ENCODE results near the gene ASTN1.

The ASTN1 gene

DNA sequence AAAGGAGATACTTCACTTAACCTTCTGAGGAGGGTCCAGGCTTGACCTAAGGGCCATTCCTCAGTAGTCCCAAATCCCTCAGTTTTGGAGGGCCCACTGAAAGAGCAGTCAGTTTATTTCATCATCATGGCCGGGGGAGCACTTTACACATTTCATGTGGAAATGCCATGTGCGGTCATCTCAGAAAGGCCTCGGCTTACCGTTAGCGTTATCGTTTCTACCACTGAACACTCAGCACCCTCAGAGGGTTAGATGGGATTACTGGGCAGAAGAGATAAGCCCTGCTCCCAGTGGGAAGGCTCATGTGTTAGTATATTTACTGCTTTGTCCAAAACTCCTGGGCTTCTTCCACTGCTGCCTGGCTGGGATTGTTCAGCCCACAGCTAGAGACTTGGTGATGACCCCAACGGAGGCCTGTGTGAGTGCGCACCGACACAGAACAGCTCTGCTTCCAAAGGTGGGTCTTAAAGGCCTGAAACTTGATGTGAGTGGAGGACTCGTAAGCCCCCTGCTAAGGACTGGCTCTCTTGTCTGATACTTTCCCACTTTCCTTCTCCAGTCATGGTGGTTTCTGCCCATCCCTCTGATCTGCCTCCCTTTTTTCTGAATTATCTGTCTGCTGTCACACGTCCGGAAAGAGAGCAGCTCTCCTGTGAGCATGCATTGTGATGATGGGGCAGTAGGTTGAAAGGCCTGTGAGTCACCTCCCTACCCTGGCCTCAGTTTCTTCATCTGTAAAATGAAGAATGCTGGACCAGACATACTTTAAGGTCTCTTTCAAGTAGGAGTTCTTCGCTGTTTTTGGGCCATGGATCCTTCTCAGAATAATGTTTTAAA, 284.5 kb downstream of the ASTN1 start:
- intact Hi-C loops (cut with micrococcal nuclease), result loop anchor here (2.0 kb wide), 1 partner anchor 321 kb away; no protein-coding TSS in a partner anchor
- Mint-ChIP-seq H3K4me3 (no peak overlapping the region), H3K36me3 (ENCODE audit: low read depth) (no peaks in the 10 kb centered on the region), H3K4me1 (ENCODE audit: low read depth) (no peaks in the 10 kb centered on the region), H3K27me3 (no peaks in the 10 kb centered on the region), H3K9me3 (no peaks in the 10 kb centered on the region), H3K27ac (no peak overlapping the region)

- H3K4me1 Mint-ChIP-seq (ENCODE audit: low read depth), result no peaks in the 10 kb centered on the region
- no peaks in the 10 kb centered on the region for H3K9me3 Mint-ChIP-seq
- no peaks in the 10 kb centered on the region for H3K36me3 Mint-ChIP-seq (ENCODE audit: low read depth)
- no peak overlapping the region for H3K27ac Mint-ChIP-seq
- intact Hi-C loops (cut with micrococcal nuclease), result no loop called here
- no peak overlapping the region for H3K4me3 Mint-ChIP-seq
- no peaks in the 10 kb centered on the region for H3K27me3 Mint-ChIP-seq
Observed at GRCh38 chr1:176878750-176879536, 285.6 kb downstream of the ASTN1 start.

GRCh38 chr1:176877557-176877956, 287.0 kb downstream of the ASTN1 start:
- Mint-ChIP-seq H3K36me3 (ENCODE audit: low read depth) (no peaks in the 10 kb centered on the region), H3K4me3 (no peak overlapping the region), H3K4me1 (ENCODE audit: low read depth) (no peaks in the 10 kb centered on the region), H3K27me3 (no peaks in the 10 kb centered on the region), H3K27ac (no peak overlapping the region), H3K9me3 (no peaks in the 10 kb centered on the region)
- intact Hi-C loops (cut with micrococcal nuclease), result no loop called here

DNA sequence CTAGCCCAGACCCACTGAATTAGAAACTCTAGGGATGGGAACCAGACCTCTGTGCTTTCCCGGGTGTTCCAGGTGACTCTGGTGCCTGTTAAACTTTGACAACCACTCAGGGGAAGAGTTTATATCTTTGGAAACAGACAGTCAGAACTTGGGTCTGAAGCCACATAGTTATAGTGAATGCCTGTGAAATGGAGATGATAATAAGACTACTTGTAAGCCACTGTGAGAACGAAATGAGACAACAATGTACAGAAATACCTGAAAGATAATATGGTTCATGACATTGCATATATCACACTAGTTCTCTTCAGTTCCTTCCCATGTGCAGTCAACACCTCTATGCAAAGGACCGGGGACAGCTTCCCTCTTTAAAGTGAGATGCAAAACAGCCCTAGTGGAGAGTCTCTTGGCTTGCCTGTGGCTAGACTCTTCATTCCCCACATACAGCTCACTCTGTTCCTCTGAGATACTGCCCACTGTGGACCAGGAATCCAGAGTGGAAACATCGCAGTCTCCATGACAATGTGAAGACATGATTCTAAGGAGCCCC, 287.5 kb downstream of the ASTN1 start:
- Mint-ChIP-seq H3K27ac (no peak overlapping the region), H3K36me3 (ENCODE audit: low read depth) (no peaks in the 10 kb centered on the region), H3K4me3 (no peak overlapping the region), H3K4me1 (ENCODE audit: low read depth) (no peaks in the 10 kb centered on the region), H3K9me3 (no peaks in the 10 kb centered on the region), H3K27me3 (no peaks in the 10 kb centered on the region)
- intact Hi-C loops (cut with micrococcal nuclease), result no loop called here

- Mint-ChIP-seq H3K9me3 (no peaks in the 10 kb centered on the region), H3K27ac (no peak overlapping the region), H3K4me3 (no peak overlapping the region), H3K27me3 (no peaks in the 10 kb centered on the region), H3K36me3 (ENCODE audit: low read depth) (no peaks in the 10 kb centered on the region), H3K4me1 (ENCODE audit: low read depth) (no peaks in the 10 kb centered on the region)
- intact Hi-C loops (cut with micrococcal nuclease), result no loop called here
Observed at GRCh38 chr1:176869577-176869976, 294.9 kb downstream of the ASTN1 start.

DNA sequence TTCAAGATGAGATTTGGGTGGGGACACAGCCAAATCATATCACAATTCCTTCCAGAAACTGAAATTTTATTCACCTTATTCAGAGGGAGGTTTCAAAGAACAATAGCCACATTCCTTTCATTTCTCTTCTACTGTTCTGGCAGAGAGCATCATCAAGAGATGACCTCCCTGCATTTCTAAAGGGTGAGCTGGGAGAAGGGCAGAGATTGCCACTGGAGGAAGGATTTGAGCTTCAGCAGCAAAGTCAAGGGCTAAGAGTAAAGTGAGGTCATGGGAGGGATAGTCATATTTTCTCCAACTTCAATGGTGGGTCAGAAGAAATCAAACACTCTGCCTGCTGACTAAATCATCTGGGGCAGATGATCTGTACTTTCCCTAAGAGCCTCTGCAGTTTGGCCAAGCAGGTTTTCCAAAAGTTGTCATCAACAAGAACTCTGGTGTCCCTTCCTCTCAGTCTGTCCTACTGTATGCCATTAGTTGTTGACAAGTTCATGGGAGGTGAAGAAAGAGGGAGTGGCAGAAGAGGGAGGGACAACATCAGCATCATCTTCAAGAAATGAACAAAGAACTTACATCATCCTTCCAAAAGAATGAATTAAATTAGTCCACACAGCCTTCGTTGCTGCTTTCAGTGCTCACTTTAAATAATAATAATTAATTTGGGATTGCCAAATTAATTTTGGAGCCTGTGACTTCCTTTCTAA, 298.3 kb downstream of the ASTN1 start:
- intact Hi-C loops (cut with micrococcal nuclease), result no loop called here
- H3K4me3 Mint-ChIP-seq, result no peak overlapping the region
- no peaks in the 10 kb centered on the region for H3K4me1 Mint-ChIP-seq (ENCODE audit: low read depth)
- H3K9me3 Mint-ChIP-seq, result no peaks in the 10 kb centered on the region
- H3K27ac Mint-ChIP-seq, result no peak overlapping the region
- H3K36me3 Mint-ChIP-seq (ENCODE audit: low read depth), result no peaks in the 10 kb centered on the region
- H3K27me3 Mint-ChIP-seq, result no peaks in the 10 kb centered on the region

DNA sequence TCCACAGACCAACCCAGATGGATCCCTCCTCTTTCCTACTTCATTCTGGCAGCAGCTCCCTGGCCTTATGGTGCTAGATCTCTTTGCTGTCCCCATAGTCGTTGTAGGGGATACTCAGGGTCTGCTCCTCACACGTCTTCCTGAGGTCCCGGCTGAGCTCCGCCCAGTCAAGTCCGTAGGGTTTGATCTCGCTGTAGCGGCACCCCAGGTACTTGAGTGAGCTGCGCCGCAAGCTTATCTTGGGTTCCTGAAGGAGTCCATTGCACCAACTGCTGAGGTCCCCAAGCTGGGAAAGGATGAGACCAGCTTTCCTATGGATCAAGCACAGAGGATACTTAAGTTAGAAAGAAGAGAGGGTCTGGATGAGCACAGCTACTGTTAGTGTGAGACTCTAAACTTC, 300.3 kb downstream of the ASTN1 start:
- Mint-ChIP-seq H3K4me3 (no peak overlapping the region), H3K4me1 (ENCODE audit: low read depth) (no peaks in the 10 kb centered on the region), H3K9me3 (no peaks in the 10 kb centered on the region), H3K27ac (no peak overlapping the region), H3K36me3 (ENCODE audit: low read depth) (no peaks in the 10 kb centered on the region), H3K27me3 (no peaks in the 10 kb centered on the region)
- intact Hi-C loops (cut with micrococcal nuclease), result no loop called here

DNA sequence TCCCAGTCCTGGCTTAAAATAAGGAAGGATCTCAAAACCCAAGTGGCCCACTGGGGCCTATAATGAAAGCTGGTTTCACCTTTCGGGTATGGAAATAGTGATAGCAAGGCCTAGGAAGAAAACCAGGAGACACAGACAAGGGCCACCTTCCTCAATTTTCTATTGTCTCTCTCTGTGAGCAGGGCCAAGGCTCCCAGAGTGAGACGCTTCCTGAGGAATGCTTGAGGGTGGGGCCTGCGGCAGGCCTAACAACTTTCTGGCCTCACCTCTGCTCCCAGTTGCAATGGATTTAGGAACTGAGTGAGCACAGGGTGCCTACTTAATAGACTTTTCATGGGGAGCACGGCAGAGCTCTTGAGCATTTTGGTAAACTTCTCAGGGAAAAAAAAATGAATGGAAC, 300.9 kb downstream of the ASTN1 start:
- H3K36me3 Mint-ChIP-seq (ENCODE audit: low read depth), result no peaks in the 10 kb centered on the region
- intact Hi-C loops (cut with micrococcal nuclease), result no loop called here
- H3K9me3 Mint-ChIP-seq, result no peaks in the 10 kb centered on the region
- H3K27me3 Mint-ChIP-seq, result no peaks in the 10 kb centered on the region
- no peak overlapping the region for H3K4me3 Mint-ChIP-seq
- no peak overlapping the region for H3K27ac Mint-ChIP-seq
- H3K4me1 Mint-ChIP-seq (ENCODE audit: low read depth), result no peaks in the 10 kb centered on the region

GRCh38 chr1:176858433-176858916, 306.0 kb downstream of the ASTN1 start:
- no peaks in the 10 kb centered on the region for H3K27me3 Mint-ChIP-seq
- no peaks in the 10 kb centered on the region for H3K36me3 Mint-ChIP-seq (ENCODE audit: low read depth)
- no peak overlapping the region for H3K4me3 Mint-ChIP-seq
- H3K4me1 Mint-ChIP-seq (ENCODE audit: low read depth), result no peaks in the 10 kb centered on the region
- H3K9me3 Mint-ChIP-seq, result no peaks in the 10 kb centered on the region
- intact Hi-C loops (cut with micrococcal nuclease), result no loop called here
- H3K27ac Mint-ChIP-seq, result no peak overlapping the region

GRCh38 chr1:176857632-176858031, 306.9 kb downstream of the ASTN1 start:
- intact Hi-C loops (cut with micrococcal nuclease), result no loop called here

DNA sequence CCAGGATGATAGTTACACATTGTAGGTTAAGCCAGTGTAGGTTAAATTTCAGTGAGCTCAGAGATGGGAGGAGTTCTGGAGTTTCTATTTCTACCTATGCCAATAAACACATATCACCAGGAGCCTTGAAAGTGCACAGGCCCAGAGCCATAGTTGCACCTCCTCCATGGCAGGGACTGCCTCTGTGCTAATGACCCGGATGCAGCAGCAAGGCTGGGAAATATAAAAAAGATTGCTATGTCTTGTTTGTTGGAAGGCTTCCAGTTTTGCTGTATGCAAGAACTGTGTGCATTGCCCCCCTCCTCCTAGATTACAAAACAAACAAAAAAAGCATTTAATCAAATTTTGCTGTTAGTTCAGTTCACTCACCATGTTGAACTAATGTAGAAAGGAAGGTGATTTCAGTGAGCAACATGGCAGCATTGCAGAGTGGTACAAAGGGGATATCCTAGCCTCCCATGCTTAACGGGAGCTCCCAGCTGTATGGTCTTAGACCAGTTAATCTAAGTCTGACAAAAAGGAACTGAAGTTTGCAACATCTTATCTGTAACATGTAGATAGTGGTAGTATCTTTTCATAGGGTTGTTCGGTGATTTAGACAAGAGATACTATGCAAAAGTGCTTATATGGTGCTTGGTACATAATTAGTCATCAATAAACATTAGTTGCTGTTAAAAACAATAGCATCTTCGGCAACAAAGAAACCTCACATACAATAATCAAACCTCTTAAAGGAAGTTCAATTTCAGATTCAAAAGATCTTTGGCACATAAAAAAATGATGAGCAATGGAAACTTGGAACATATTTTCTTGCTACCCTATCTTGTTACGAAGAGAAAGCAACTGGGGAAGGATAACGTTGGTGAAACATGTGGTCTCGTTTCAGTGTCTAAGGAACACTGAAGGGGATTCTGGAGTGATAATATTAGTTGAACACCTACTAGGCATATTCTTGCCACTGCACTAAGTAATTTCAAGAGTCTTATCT, 309.5 kb downstream of the ASTN1 start:
- Mint-ChIP-seq H3K4me3 (no peak overlapping the region), H3K9me3 (no peaks in the 10 kb centered on the region)

More at GRCh38 chr1:176857632-176858031, 306.9 kb downstream of the ASTN1 start:
- no peaks in the 10 kb centered on the region for H3K27me3 Mint-ChIP-seq
- H3K27ac Mint-ChIP-seq, result no peak overlapping the region
- H3K4me3 Mint-ChIP-seq, result no peak overlapping the region
- no peaks in the 10 kb centered on the region for H3K36me3 Mint-ChIP-seq (ENCODE audit: low read depth)
- no peaks in the 10 kb centered on the region for H3K9me3 Mint-ChIP-seq
- H3K4me1 Mint-ChIP-seq (ENCODE audit: low read depth), result no peaks in the 10 kb centered on the region

GRCh38 chr1:176854121-176854520, 310.4 kb downstream of the ASTN1 start:
- Mint-ChIP-seq H3K9me3 (no peaks in the 10 kb centered on the region), H3K4me1 (ENCODE audit: low read depth) (no peaks in the 10 kb centered on the region), H3K27me3 (no peaks in the 10 kb centered on the region), H3K36me3 (ENCODE audit: low read depth) (no peaks in the 10 kb centered on the region), H3K27ac (no peak overlapping the region), H3K4me3 (no peak overlapping the region)
- intact Hi-C loops (cut with micrococcal nuclease), result no loop called here

More for the DNA sequence above, 309.5 kb downstream of the ASTN1 start:
- intact Hi-C loops (cut with micrococcal nuclease), result no loop called here
- no peaks in the 10 kb centered on the region for H3K36me3 Mint-ChIP-seq (ENCODE audit: low read depth)
- H3K27ac Mint-ChIP-seq, result no peak overlapping the region
- H3K4me1 Mint-ChIP-seq (ENCODE audit: low read depth), result no peaks in the 10 kb centered on the region
- H3K27me3 Mint-ChIP-seq, result no peaks in the 10 kb centered on the region

- Mint-ChIP-seq H3K9me3 (no peaks in the 10 kb centered on the region), H3K4me1 (ENCODE audit: low read depth) (no peaks in the 10 kb centered on the region), H3K36me3 (ENCODE audit: low read depth) (no peaks in the 10 kb centered on the region), H3K4me3 (no peak overlapping the region), H3K27ac (no peak overlapping the region), H3K27me3 (no peaks in the 10 kb centered on the region)
- intact Hi-C loops (cut with micrococcal nuclease), result no loop called here
Observed at GRCh38 chr1:176853503-176853902, 311.0 kb downstream of the ASTN1 start.
